Fibroblast of skin of abdomen (primary cell): ENCODE data around the gene ALDH18A1.

ENCODE experiments used
- DNase-seq: peaks from one replicate; pipeline ENCODE4 v3.0.0-alpha.2; 2013

The ALDH18A1 gene

DNA sequence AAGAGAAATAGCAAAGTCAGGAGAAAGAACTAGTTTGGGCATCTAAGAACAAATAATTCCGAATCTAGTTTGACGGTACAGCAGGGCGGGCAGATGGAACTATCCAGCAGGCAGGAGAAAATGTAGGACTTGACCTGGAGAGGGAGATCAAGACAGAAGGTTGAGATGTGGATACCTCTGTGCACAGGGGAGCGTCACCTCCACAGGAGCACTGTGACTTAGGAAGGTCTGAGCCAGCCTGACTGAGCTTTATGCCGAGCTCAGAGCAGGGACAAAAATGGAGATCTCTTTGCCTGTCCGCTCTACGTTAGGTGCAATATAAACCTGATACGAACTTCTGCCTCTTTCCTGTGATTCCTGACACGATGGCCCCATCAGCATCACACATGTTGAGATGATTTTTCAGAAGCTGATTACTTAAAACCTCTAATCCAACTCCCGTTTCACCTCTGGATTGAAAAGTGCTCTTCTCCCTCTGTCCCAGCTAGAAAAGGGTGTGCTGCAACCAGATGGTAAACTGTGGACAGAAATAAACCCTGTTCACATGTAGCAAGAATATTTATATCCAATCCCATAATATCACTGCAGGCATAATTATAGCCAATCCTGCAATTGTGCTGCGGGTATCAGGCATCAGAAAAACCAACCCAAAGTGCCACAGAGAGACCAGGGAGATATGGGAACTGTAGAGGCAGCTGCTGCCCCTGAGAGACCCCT lies 81.7 kb downstream of the ALDH18A1 start:
- no peak for DNase-seq

DNA sequence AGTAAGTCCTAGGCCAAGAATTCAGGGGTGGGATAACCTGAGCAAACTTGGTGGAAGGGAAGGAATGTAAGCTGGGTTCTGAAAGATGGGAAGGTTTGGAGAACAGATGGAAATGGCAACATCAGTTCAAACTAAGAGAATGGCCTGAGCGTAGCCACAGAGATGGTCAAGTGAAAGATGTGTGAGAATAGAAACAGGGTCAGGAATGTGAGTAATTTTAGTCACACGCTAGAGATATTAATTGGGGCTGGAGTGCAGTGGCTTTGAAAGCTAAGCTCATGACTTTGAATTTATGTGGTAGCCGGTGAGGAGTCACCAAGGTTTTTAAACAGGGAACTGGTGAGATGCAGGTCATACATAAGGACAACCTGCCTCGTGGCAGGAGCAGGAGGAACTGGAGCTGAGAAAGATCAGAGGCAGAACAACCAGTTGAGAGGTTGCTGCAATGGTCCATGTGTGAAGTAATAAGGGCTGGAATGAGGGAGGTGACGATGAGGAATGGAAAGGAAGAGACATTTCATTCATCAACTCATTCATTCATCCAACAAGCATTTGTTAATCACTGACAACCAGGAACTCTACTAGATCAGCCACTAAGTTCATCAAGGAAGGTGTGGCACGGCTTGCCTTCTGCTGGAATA lies 82.4 kb downstream of the ALDH18A1 start:
- DNase-seq = no peak

DNA sequence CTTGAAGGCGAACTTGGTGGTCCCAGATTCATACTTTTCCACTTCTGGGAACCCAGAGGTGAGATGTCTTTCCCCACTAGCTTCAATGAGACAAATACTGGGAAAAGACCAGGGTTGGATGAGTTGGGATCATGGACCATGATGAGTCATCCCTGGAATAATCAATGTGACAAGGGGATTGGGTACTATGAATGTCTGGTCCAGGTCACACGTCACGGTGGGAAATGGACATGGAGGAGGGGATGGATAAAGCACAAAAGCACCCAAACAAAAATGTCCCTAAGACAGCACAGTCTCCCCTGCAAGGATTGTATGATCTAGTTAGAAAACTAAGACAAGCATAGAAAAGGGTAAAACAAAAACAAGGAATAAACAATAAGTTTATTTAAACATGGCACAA lies 83.0 kb downstream of the ALDH18A1 start:
- DNase-seq = no peak

DNA sequence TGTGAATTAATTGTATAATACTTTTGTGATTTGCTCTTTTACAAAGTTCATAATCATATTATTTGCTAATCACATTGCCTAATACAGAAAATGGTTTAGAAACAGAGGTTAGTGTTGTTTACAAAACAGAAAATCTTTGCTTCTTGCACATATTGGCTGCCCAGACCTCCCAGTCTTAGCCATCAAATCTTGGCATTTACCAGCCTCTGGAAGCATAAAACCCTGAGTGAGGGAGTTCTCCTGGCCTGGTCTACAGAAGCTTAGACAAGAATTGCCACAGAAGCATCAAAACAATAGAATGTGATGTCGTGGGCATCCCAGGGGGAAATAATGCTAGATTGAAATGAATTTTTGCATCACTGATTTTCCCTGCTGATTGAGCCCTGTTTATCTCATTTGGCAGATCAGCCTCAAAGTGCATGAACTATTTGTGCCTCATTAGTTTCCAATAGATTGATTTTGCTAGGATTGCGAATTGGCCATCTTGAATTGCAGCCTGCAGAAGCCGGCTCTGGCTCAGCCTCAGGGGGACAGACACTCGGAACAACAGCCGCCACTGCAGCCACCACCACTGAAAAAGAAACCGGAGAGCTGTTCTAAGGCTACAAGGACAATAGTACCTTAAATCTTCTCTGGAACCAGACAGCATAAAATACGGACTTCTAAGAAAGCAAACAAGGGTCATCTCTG lies 84.2 kb downstream of the ALDH18A1 start:
- no peak for DNase-seq

DNA sequence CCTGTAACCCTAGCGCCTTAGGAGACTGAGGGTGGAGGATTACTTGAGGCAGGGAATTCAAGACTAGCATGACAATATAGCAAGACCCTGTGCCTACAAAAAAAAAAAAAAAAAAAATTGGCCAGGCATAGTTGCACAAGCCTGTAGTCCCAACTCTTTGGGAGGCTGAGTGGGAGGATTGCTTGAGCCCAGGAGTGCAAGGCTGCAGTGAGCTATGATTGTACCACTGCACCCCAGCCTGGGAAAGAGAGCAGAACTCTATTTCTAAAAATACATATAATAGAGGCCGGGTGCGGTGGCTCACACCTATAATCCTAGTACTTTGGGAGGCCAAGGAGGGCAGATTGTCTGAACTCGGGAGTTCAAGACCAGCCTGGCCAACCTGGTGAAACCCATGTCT lies 85.1 kb downstream of the ALDH18A1 start:
- DNase-seq = no peak

DNA sequence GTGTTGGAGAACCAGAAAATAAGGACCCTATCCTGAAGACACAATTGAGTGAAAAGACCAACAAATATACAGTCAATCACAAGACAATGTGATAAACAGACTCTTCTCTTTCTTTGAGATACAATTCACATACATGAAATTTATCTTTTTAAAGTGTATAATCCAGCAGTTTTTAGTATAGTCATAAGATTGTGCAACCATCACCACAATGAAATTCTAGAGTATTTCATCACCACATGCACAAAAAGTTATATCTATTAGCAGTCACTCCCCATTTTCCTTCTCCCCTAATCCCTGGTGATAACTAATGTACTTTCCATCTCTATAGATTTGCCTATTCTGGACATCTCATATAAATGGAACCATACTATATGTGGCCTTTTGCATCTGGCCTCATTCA lies 87.1 kb downstream of the ALDH18A1 start:
- DNase-seq = no peak

DNA sequence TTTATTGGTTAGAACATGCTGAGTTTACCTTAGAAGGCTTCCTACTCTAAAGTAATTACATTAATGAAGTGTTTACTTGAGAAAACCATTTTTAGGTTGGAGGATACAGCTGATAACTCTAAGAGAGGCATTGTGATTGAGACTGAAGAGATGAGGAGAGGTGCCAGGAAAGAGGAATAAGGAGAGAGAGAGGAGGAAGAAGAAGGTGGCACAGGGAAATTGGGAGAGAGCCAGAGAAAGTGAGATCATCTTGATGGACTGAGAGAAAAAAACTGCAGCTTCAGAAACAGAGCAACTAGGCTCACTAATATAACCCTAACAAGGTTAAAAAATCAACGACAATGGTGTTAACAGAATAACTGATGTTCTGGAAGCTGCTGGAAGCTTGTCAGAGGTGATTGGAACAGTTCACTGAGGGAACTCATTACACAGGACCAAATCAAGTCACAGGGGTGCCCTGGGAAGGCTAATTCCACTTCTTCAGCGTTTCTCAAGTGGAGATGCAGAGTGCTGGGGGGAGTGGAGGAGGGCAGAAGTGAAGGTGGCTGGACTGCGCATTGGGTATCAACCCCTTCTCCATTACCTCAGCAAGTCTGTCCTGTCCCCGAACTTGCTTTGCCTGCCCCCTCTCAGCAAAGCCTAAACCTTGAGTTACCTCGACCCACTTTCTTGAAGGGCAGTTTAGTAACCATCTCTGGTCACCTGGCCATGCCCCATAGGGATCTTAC lies 88.4 kb downstream of the ALDH18A1 start:
- no peak for DNase-seq

DNA sequence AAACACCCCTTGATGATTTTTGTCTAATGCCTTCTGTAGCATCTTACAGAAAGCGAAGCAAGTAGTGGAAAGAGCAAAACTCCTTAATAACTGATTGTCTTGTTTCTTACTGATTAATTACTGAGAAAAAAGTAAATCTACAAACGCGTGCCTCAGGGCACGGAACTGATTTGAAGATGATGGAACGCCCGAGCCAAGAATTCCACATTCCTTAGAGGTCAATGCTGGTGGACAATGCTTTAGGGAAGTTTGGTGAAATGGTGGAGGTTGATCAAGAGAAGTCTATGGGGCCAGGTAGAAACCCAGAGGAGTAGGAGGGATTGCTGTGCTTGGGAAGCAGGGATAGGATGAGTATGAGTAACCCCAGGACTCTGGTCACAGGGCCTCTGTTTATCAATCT lies 90.4 kb downstream of the ALDH18A1 start:
- DNase-seq = no peak

DNA sequence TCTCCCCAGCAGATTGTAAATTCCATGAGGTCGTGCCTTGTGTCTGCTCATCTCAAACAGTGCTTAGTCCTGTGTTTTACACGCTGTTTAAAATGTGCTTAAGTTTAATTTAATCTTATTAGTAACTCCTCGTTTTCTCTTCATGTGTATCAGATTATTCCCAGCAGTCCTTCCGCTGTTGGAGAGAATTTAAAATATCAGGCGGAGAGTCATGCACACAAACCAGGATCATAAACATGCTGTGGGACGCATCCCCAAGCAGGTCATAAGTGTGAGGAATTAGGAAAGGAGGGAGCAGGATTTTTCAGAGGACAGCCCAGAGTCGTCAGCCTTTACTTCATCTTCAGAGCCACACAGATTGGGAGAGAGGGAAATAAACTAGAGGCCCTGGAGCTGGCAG lies 91.2 kb downstream of the ALDH18A1 start:
- DNase-seq = no peak

DNA sequence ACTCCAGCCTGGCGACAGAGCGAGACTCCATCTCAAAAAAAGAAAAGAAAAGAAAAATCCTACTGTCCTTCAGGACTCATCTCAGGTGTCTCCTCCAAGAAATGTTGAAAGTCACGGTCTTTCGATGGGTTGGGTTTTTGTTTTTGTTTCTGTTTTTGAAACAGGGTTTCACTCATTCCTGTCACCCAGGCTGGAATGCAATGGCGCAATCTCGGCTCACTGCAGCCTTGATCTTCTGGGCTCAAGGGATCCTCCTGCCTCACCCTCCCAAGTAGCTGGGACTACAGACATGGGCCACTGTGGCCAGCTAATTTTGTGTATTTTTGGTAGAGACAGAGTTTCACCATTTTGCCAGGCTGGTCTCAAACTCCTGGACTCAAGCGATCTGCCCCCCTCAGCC lies 92.2 kb downstream of the ALDH18A1 start:
- DNase-seq = no peak

DNA sequence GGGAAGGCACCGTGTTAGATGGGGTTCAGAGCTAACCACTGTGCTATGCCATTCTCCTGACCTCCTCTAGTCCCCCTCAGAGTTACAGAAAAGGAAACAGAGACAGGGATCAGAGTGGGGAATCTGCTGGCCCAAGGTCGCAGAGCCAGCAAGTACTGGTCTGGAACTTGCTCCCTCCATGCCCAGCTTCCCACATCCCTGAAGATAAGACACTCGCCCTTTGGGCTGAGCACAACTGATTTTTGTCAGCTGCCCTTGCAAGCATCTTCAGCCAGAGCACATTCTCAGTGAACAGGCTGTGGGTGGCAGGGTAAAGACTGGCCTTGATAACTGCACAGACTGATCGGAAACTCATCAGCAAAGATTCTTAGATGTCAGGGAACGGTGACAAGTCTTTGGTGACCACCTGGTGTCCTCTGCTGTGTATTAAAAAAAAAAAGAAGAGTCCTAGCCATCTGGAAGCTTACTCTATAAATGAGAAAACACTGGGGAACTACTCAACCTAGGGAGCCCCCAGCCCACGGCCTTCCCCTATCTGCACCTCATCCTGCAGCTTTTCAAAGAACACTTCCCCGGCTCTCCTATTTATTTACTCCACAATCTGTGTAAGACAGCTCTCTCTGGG lies 94.1 kb downstream of the ALDH18A1 start:
- DNase-seq = no peak

DNA sequence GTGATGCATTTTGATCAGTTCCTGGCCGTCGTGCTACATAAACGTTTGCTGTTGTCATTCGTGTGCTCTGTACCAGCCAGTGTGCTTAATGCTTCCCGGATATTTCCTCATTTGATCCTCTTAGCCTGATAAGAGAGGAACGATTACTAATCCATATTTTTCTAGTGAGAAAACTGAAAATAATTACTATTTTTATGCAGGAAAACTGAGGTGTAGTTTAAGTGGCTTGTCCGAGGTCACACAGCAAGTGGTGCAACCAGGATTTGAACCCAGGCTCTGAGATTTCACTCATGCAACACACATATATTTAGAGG lies 94.7 kb downstream of the ALDH18A1 start:
- no peak for DNase-seq

DNA sequence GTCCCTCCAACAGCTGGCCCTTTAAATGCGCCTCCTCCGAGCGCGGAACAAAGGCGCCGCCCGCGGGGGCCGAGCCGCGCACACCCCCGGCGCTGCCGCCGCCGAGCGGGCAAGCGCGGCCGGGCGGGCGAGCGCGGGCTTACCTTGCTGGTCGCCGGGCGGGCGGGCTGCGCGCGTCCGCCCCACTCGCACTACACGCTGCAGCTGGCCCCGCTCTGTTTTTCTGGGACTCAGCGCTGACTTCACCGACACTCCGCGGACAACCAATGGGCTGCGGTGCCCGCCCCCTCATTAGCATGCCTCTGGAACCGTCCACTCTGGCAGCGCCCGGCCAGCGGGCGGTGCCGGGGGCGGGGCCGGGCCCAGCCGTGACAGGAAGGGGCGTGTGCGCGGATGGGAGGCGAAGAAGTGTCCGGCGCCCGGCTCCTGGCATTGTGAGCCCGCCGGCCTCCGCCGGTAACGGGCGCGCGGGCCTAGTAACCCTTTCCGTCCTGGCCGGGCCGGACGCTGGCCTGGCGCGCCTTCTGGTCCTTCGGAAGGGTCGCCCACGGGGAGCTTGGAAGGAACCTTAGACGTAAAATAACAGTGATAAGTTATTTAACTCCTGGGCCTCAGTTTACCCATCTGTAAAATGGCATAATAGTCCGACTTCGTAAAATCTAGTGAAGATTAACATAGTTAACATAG lies 95.2 kb downstream of the ALDH18A1 start, which contains the start of gene SORBS1:
TSS of gene SORBS1 (minus strand) at position 195 of the 687 bp plus-strand sequence. CDS start 120,236 bp downstream, outside the sequence.
- DNase-seq = peak; percentile 95

DNA sequence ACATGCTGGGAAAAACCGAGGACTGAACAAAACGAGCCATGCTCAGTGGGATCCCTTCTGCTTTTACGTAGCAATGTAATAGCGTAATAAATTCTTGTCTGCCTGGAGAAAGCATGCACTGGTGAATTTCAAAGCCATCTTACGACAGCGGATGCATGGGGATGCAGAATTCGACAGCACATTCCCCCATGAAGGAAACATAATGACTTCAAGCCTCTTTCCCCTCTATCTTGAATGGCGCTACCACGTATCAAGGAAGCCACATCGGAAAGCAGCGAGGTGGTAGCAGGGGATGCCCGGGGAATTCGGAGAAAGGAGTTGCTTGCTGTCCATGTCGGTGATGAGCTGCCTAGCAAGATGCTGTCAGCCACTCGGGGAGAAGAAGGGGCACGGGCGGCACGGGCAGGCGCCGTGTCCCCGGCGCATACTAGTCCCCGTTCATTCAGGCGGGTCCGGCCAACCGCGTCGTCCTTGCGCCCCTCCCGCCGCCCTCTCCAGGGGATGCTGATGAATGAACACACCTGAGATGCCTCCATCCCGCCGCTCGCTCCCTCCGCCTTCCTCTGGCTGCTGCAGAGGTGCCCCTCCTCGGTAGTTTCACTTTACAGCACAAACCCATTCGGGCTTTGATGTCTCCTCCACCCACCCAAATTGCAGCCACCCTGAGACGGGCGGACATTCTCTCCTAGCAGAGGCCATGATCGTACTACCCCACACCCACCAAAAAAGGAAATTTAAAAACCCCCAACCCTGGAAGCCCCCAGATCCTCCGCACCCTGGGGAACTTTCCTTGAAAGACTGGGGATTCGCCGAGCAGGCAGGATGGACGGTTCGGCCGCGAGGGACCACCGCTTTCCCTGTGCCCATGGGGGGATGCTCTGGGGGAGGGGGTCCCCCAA lies 96.0 kb downstream of the ALDH18A1 start:
- DNase-seq = peak; percentile 26

DNA sequence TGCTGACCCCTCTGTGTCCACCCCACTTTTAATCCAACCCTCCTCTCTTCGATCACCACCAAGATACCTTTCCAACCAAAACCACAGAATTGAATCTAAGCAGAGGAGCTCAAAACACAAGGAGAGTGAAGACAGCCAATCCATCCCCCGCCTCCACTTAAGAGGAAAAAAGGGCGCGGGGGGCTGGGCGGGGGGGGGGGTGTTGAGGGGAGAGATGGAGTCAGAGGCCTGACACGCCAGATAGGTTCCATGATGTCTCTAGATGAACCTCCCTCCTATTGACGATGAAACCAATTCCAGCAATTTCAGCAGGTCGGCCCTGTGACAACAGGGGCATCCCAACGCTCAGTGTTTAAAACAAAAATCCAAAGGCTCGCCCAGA lies 96.6 kb downstream of the ALDH18A1 start:
- no peak for DNase-seq

DNA sequence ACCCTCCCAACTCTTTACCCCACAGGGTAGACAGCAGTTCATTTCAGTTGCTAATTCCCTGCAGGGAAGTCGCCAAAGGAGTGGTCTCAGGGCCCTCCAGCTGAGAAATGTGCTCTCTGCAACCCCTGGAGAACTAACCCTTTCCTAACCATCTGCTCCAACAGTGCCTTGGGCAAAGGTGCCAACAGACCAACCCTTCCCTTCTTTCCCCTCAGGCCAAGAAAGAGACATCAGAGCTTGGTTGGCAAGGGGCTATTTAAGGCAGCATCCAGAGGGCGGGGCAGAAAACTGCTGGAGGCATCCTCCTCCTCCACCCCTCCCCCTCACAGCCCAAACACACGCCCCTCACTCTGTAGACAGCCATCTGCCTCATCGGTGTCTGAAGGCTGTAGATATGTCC lies 97.0 kb downstream of the ALDH18A1 start:
- no peak for DNase-seq

DNA sequence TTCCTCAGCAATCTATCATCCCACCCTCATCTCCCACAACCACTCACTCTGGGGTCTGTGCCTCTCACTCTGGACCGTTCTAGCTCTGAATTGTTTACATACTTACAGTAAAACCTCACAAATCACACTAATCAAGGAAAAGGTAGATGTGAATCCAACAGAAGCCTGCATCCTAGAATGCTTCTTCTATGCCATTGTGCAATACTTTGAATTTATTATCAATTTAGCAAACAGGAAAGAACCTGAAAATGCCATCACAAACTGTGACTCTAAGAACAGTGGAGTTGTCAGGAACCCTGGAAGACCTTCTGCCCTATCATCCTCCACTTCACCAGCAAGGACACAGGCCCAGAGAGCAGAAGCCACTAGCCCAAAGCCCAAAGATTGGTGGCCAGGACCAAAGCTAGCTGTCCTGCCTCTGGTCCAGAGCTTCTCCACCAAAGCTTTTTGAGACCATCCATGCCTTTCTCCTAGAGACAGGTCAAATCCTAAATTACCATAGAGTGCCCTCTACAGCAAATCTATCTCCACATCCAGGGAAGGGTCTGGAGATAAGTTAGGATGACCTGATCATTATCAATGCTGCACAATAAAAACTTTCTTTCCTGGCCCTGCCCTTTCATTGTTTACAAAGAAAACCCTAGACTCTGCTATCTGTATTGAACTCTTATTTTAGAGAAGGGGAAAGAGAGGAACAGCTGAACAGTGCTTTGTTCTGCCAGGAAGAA lies 97.8 kb downstream of the ALDH18A1 start:
- DNase-seq = no peak

DNA sequence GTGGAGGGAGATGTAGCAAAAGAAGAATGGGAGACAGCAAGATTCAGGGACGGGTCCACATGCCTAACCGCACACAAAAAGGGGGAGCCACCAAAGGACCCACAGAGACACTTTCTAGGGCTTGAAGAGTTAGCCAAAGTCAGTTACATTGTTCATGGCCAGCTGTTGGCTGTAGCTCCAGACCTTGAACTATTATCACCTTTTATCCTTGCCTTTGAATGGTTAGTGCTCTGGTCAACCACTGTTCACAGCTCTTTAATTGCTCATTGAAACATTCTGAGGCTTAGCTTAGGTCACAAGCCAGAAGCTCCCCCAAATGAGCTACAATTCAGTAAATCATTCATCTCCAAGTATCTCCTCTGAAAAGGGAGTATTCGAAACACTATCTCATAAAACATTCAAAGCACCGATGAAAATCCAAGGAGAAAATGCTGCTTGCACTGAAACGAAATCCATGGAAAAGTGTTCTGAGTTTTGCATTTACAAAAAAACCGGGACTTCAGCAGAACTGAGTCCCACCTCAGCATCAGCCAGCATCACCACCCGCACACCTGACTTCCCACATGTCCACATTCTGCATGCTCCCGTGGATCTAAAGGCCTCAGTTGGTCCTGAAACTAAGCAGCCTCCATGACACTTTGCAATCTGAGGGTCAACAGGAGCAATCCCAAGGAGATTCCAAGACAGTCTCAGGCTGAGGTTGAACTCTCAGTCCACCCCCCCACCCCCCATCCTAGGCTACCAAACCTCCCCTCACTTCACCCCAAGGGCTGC lies 99.3 kb downstream of the ALDH18A1 start:
- DNase-seq = no peak
